Pons (tissue), 1 donor: ENCODE results near the gene NT5DC1.
"Not testable (repeated sequence)": the region's sequence is repeated elsewhere in the genome, so short reads cannot be mapped to it uniquely, and the experiment has no call there.

Experiments
- DNase-seq: peaks from one replicate; pipeline ENCODE4 v3.0.0-alpha.2; 2016; ENCODE audit warnings: low spot score

The NT5DC1 gene

GRCh38 chr6:116279232-116280160 lies 178.8 kb downstream of the NT5DC1 start, which contains the start of gene TSPYL1:
TSS of gene TSPYL1 (minus strand) at chr6:116279930. CDS start at chr6:116279830, 100 bp downstream.
- DNase-seq: peak; percentile 98

GRCh38 chr6:116280161-116280932 lies 179.7 kb downstream of the NT5DC1 start:
- peak; percentile 37 for DNase-seq

GRCh38 chr6:116280933-116281316 lies 180.3 kb downstream of the NT5DC1 start:
- no peak for DNase-seq

- no peak for DNase-seq
Observed at GRCh38 chr6:116282698-116283097, 182.0 kb downstream of the NT5DC1 start.

GRCh38 chr6:116283191-116283590 lies 182.5 kb downstream of the NT5DC1 start:
- DNase-seq: no peak

- not testable (repeated sequence) for DNase-seq
Observed at GRCh38 chr6:116284984-116285383, 184.3 kb downstream of the NT5DC1 start.

GRCh38 chr6:116286773-116287358 lies 186.2 kb downstream of the NT5DC1 start:
- DNase-seq: no peak

- peak; percentile 77 for DNase-seq
Observed at GRCh38 chr6:116287689-116288282, 187.1 kb downstream of the NT5DC1 start.

- DNase-seq: no peak
Observed at GRCh38 chr6:116289876-116290275, 189.2 kb downstream of the NT5DC1 start.

GRCh38 chr6:116290799-116291198 lies 190.1 kb downstream of the NT5DC1 start:
- DNase-seq: no peak

- no peak for DNase-seq
Observed at GRCh38 chr6:116291701-116292396, 191.2 kb downstream of the NT5DC1 start.

GRCh38 chr6:116292553-116292952 lies 191.9 kb downstream of the NT5DC1 start:
- no peak for DNase-seq

- DNase-seq: no peak
Observed at GRCh38 chr6:116298273-116298672, 197.6 kb downstream of the NT5DC1 start.

GRCh38 chr6:116298973-116299372 lies 198.3 kb downstream of the NT5DC1 start:
- DNase-seq: no peak
